GM19372 (cell line): ENCODE data around the gene ARID1B.

Experiments used
- ATAC-seq: cut with Tn5 transposase; IDR thresholded peaks from one replicate; pipeline ENCODE4 v1.9.1; 2021; ENCODE audit warnings: mild to moderate bottlenecking, low read depth, moderate library complexity; ENCODE audit not compliant: unreplicated experiment

ARID1B gene

DNA sequence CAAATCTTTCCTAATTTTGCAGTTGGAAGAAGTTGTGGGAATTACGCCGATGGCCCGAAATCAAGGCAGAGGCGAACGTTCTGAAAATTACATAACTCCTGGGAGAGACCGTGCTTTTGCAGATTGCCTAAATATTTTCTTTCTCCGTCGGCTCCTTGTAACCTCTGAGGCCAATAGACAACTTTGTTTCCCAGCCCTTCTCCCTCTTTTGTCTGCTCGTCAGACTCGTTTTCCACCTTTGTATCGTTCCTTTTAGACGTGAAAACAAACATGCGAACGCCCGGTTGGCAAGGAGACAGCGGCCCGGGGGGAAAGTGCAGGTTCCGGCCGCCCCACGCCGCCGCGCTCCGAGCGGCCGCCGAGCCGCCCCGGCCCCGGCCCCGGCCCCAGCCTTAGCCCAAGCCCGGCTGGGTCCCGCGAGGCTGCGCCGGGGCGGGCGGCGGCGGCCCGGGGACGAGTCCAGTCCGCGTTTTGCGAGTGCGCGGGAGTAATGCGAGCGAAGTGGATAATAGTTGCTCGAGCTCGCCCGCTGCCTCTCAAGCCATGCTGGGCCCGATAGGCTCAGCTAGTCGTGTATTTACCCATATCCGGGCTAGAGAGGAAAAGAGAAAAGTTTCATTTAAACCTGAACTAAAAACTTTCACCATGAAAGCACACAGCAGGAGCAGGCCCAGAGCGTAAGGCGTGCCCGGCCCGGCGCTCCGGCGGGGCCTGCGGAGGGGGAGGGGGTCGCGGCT lies at the start of gene ARID1B:
ARID1B (plus strand) TSS at position 539 of the 737 bp plus-strand sequence. CDS start 303 bp downstream, outside the sequence.
- ATAC-seq = peak; percentile 39

DNA sequence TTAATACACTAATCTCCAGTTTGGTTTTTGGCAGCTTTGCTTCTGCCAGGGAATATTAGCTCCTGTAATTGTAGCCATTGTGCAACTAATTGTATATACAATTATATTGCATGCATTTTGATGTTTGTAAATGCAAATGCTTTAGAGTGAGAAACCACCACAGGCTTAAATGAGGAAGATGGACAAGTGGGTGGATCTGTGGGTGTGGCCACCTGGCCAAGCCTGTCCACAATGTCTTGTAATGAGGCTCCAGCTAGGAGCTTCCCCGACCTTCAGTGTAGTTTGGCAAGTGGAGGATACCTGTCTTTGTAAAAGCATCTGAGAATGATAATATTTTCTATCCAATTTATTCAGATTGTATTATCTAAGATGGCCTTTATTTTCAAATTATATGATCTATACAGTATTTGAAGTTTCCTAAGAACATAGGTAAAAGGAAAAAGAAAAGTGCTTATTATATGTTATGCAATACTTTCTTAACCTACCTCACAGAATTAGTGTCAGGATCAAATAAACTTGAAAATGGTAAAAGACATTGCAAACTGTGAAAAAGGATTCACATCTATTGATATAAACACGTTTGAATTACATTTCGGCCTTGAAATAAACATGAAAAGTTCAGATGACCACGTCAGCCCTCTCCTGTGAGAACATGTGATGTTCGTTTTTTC lies 49.3 kb upstream of the ARID1B start:
- ATAC-seq = no peak

DNA sequence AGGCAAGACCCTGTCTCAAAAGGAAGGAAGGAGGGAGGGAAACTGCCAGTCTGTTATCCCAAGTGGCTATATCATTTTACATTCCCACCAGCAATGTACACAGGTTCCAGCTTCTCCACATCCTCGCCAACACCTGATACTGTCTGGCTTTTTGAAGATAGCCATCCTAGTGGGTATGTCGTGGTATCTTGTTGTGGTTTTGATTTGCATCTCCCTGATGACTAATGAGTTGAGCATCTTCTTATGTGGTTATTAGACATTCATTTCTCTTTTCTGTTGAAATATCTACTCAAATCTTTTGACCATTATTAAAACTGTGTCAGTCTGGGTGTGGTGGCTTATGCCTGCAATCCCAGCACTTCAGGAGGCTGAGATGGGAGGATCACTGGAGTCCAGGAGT lies 47.9 kb upstream of the ARID1B start:
- ATAC-seq = no peak

DNA sequence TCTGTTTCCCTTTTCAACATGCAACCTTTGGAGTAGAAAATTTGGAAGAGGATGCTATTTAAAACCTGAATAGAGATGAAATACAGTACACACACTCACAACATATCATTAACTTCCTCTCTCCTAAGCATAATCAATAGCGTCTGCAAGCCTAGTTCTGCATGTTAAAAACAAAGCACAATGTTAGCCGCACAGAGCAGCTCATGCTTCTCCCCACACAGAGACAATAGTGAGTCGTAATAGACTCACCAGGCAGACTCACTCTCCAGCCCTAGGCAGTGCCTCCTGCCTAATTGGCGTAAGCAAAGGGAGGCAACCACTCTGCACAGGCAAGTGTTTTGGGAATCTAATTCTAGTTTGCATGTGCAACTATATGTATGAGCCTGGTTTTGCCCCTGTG lies 45.8 kb upstream of the ARID1B start:
- ATAC-seq = no peak

DNA sequence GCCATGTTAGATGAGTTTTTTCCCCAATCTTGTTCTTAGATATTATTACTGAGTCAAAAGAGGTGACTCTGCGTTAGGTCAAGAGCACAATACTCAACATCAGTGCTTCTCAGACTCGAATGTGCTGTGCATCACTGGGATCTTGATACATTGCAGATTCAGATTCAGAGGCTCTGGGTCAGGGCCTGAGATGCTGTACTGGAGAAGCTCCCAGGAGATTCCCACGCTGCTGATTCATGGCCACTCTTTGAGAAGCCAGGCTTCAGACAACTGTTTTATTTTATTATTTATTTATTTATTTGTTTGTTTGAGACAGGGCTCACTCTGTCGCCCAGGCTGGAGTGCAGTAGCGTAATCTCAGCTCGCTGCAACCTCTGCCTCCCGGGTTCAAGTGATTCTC lies 41.4 kb upstream of the ARID1B start:
- no peak for ATAC-seq

DNA sequence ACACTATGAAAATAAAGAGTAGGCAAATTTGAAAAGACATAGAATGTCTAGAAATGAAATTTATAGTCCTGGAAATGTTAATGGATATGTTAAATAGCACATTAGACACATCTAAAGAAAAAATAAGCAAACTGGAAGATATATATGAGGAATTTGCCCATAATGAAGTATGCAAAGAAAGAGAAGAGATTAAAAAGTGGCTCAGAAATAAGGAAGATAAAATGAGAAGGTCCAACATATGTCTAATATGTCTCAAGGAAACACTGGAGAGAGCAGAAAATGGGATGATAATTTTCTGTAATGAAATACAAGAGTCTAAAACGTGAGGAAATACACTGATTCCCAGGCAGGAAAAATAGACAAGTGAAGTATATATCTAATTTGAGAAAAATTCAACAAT lies 36.6 kb upstream of the ARID1B start:
- no peak for ATAC-seq

DNA sequence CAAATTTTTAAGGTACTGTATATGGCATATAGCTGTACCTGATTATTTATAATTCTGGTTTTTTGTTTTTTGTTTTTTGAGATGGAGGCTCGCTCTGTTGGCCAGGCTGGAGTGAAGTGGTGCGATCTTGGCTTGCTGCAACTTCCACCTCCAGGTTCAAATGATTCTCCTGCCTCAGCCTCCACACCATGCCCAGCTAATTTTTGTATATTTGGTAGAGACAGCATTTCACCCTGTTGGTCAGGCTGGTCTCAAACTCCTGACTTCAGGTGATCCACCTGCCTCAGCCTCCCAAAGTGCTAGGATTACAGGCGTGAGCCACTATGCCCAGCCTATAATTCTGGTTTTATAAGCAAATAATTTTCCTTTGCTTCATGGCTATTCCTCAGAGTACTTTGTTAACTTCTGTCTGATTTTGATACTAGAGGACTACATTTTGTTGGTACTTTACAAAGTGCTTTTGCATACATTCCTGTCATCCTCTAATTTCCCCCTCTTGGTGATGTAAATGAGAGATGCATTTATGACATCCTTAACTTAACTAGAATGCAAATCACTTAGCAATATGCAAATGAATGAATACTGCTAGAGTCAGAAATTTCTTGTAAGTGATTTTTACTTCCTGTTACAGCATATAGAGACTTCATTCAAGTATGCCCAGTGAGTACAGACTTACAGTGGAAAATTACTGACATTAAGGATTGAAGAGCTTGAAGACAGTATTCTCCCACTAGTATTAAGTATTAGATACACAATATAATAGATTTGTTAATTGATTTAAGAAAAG lies 35.7 kb upstream of the ARID1B start:
- no peak for ATAC-seq

DNA sequence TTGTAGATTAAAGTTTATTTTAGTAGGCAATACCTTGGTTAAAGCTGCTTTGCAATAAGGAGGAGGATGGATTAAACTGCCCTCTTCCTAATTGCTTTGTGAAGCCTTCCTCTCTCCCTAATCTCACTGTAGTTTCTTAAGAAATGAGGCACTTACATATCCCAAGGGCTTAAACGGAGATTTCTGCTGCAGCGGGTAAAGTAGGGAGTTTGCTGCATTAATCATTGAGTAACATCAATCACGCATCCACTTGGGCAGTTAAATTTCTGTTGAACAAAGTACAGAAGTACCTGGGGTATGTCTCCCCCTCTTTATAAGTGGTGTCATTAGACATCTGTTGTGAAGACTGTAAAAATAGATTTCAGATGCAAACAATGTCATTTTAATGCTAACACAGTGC lies 29.5 kb upstream of the ARID1B start:
- ATAC-seq = no peak

DNA sequence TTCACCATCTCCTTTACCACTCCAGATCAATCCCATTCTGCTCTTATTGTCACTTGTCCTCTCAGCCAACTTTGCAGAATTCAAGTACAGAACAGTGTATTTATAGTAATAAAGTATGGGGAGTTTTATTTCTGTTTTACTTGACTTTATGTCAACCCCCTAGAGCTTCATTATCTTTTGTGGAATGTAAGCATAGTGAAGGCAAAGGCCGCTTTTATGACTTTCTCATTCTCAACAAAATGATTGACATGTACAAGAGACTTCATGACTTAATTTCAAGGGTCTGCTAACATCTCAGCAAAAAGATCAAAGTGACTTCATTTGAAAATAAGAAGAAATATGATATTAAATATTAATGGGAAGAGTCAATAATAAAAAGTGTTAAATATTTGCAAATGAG lies 28.7 kb upstream of the ARID1B start:
- no peak for ATAC-seq

DNA sequence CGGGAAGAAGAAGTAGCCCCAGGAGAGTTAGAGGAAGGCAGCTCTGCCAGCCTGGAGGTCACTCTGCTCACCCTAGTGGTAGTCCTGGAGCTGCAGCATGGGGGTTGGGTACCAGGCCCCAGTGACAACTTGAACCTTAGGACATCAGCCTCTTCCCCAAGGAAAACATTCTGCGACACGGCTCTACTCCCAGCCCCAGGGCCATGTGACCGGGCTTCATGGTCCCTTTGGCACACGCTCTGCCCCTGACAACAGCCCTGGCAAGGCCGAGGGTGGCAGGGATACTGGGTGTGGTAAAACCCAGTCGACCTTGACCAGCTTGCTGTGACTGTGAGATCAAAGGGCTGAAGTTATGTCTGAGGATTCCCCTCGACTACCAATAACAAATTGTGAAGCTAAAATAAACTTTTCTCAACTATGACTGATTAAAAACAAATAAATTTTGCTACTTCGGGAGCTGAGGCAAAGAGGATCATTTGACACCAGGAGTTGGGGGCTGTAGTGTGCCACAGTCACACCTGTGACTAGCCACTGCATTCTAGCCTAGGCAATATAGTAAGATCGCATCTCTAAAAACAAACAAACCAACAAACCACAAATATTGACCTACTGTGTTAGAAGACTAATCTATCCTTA lies 24.4 kb upstream of the ARID1B start:
- ATAC-seq = peak; percentile 53

DNA sequence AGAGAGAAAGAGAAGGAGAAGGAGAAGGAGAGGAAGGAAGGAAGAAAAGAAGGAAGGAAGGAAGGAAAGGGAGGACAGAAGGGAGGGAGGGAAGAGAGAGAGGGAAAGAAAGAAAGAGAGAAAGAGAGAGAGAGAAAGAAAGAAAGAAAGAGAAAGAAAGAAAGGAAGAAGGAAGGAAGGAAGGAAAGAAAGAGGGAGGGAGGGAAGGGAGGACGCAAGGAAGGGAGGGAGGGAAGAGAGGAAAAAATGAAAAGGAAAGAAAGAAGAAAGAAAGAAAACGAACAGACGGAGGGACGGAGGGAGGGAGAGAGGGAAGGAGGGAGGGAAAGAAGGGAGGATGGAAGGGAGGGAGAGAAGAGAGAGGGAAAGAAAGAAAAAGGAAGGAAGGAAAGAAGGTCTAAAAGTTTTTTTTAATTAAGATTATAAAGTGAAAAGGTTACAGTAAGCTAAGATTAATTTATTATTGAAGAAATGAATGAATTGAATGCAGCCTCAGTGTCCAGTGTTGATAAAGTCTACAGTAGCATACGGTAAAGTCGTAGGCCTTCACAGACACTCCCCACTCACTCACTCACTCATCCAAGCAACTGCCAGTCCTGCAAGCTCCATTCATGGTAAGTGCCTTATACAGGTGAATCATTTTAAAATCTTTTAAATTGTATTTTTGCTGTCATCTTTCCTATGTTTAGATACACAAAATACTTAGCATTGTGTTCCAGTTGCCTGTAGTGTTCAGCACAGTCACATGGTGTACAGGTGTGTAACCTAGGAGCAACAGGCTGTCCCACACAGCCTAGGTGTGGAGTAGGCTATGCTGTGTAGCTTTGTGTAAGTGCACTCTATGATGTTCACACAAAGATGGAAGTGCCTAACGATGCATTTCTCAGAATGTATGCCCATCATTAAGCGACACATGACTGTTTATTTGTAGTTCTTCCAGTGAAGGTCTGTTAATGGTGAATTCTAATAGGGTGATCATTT lies 20.3 kb upstream of the ARID1B start:
- ATAC-seq = no peak

DNA sequence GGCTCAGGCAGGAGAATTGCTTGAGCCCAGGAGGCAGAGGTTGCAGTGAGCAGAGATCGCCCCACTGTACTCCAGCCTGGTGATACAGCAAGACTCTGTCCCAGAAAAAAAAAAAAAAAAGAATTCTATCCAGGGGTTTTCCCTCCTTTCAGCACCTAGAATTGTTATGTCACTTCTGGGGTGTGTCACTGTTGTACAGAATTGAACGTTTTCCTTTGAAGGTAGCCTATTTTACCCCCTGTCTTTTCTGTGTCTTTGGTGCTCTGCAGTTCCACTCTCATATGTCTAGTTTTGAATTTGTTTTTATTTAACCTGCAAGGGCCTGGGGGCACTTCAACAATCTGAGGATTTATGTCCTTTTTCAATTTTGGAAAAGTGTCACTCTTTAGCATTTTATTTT lies 19.3 kb upstream of the ARID1B start:
- no peak for ATAC-seq

DNA sequence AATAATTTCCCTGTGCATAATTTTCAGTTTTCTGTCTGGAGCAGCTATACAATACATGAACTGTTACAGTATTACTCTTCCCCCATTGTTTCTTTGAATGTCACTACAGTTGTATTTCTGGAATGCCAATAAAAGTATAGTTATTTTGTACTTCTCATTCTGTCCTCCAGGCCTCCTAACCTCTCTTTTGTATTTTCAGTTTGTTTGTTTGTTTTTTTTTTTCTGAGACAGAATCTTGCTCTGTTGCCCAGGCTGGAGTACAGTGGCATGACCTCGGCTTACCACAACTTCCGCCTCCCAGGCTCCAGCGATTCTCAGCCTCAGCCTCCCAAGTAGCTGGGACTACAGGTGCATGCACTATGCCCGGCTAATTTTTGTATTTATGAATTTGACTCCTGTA lies 16.8 kb upstream of the ARID1B start:
- ATAC-seq = no peak

DNA sequence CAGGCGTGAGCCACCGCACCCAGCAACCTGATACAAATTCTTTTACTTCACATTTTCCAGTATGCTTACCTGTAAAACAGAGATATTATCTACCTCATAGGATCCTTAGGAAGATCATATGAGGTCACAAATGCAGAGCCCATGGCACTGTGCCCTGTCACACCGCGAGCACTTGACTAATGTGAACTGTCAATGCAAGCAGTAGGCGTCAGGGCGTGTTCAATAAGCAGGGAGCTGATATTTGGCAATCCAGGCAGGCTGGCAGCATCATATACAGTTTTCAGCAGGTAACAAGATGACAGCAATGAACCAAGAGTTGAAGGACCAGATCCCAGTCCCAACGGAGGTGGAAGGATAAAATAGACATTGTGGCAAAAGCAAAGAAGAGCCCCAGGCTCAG lies 14.6 kb upstream of the ARID1B start:
- ATAC-seq = no peak

DNA sequence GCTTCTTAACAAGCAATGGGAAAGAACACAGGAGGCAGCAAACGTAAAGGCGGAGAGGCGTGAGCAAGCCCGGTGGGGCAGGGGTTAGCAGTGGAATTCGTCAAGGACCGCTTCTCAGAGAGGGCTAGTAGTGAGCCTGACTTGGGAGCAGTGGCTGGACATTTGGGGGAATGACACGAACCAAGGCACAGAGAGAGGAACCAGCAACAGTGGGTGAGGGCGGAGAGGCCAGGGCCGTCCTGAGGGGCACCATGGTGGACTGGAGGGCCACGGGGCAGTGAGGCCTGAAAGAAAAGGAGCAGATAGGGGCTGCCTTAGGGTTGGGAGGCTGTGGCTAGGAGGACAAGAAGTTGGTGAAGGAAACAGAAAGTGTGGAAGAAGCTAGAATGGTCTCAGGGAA lies 12.1 kb upstream of the ARID1B start:
- no peak for ATAC-seq

DNA sequence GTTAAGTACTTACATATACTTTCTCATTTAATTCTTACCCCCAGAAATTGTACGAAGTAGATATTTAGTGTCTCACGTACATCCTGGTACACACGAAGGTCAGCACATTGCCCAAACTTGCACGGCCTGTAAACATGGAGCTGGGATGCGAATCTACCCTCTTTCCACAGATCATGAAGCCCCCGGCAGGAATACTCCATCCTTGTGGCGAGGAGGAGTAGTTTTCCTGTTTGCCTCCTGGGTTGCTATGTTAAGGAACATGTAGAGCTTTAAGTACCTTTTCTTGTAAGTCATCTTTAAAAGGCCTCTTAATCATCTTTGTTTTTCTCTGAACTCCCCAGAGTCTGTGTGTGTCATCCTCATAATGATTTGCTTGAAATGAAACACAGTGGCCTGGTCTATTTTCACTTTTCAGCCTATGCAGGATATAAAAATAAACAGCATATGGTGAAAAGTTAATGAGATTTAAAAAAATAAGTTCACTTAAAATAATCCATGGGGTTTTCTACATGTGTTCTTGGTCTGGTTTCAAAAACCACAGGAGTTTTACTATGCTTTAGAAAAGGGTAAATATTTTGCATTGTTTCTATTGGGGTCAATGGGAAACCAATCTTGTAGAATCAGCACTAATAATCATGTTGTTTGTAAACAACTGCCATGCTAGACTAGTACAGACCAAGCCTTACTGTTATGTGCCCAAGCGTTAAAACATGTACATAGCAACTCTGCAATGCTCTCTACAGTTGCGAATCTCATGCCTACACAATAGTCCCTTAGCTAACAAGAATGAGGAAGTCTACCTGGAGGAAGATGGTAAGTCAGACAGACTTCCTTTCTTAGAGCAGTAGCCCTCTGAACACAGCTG lies 9.3 kb upstream of the ARID1B start:
- peak; percentile 85 for ATAC-seq

DNA sequence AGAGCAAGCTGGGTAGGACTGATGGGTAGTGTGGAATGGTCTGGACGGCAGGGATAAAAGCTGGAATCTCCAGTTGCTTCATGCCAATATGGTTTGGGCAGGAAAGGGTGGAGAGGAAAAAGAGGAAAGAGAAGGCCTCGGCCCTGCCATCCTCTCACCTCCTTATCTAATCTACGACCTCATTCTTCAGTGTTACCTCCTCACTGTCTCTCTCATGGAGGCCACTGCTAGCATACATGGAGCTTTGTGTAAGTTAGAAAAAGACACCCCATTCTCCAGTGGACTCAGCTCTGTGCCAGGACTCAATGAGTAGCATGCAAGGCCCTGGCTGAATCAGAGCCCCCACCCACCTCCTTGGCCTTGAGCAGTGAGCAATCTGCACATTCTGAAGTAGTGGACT lies 6.1 kb upstream of the ARID1B start:
- ATAC-seq = no peak

DNA sequence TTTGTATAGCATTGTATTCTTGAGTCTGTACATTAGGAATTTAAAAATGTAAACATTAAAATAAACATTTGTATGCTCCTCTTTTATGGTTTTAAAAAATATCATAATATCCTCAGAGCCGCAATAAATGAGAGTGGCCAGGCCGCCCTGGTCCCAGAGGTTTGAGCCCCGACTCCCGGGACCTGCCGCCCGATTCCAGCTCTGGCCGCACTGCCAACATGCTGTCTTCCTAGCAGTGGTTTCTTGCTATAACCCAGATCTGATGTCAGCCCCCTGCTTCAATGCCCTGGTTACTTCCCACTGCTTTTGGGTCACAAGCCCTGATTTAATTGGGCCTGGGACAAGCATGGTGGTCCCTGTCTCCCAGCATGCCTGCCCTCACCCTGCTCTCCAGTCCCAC lies 5.4 kb upstream of the ARID1B start:
- no peak for ATAC-seq

DNA sequence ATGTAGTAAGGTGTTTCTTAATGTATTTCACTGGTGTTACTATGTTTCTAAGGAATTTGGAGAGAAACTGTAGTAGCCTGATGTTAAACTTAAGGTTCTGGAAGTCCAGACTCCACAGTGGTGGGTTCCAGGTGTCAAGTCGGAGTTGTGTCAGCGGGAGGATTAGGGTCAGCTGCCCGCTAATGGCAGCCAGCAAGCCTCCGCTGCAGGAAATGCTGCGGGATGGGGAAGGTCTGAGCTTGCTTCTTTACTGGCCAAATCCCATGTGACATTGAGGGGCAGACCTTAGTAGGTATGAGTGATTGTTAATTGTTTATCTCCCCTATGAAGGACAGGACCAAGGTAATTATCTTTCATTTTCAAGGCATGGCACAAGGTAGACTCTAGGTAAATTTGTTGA lies 3.7 kb upstream of the ARID1B start:
- no peak for ATAC-seq
